Measurements from ENCODE around the gene RCAN1. TPM values are rescaled to one million over a fixed set of nuclear protein-coding genes. Genes with fewer than 3 reads are reported as not detected.
"Not testable (repeated sequence)": the region's sequence is repeated elsewhere in the genome, so short reads cannot be mapped to it uniquely, and the experiment has no call there.

Gene RCAN1
- total RNA-seq, 4 donors from 2014 or later, result 20.5 to 50.3 (median 26.2) TPM

- no peak for DNase-seq
- TF ChIP-seq CTCF (IDR thresholded peaks at IDR 0.05) (no peak), POLR2A (IDR thresholded peaks at IDR 0.05) (no peak)
These were observed 5.5 kb downstream of the RCAN1 start for GRCh38 chr21:34609244-34609932.

GRCh38 chr21:34607376-34607775 lies 7.5 kb downstream of the RCAN1 start:
- DNase-seq, H3K4me3 ChIP-seq, H3K27me3 ChIP-seq: not testable (repeated sequence)

More at GRCh38 chr21:34609244-34609932, 5.5 kb downstream of the RCAN1 start:
- Histone ChIP-seq H3K36me3 (no peaks in the 10 kb centered on the region), H3K9me3 (no peaks in the 10 kb centered on the region), H3K27ac (no peak overlapping the region), H3K4me3 (no peak overlapping the region), H3K27me3 (no peaks in the 10 kb centered on the region), H3K4me1 (peaks cover 0 to 11% (median 4%) of the 10 kb centered on the region in 4 donors)

GRCh38 chr21:34606621-34607020 lies 8.3 kb downstream of the RCAN1 start:
- H3K36me3 ChIP-seq, result no peaks in the 10 kb centered on the region
- DNase-seq, result no peak

More at GRCh38 chr21:34607376-34607775, 7.5 kb downstream of the RCAN1 start:
- H3K27ac ChIP-seq, H3K4me1 ChIP-seq, H3K9me3 ChIP-seq, H3K36me3 ChIP-seq: not testable (repeated sequence)

GRCh38 chr21:34606051-34606450 lies 8.9 kb downstream of the RCAN1 start:
- no peaks in the 10 kb centered on the region for H3K9me3 ChIP-seq
- DNase-seq, result no peak
- peaks cover 0 to 4% (median 0%) of the 10 kb centered on the region in 4 donors for H3K4me1 ChIP-seq
- H3K4me3 ChIP-seq, result no peak overlapping the region
- no peak overlapping the region for H3K27ac ChIP-seq
- H3K36me3 ChIP-seq, result no peaks in the 10 kb centered on the region
- TF ChIP-seq POLR2A (IDR thresholded peaks at IDR 0.05) (no peak), CTCF (IDR thresholded peaks at IDR 0.05) (no peak)
- no peaks in the 10 kb centered on the region for H3K27me3 ChIP-seq

More at GRCh38 chr21:34606621-34607020, 8.3 kb downstream of the RCAN1 start:
- TF ChIP-seq CTCF (IDR thresholded peaks at IDR 0.05) (no peak), POLR2A (IDR thresholded peaks at IDR 0.05) (no peak)
- H3K4me1 ChIP-seq, result peaks cover 0 to 4% (median 0%) of the 10 kb centered on the region in 4 donors
- no peaks in the 10 kb centered on the region for H3K9me3 ChIP-seq
- no peak overlapping the region for H3K27ac ChIP-seq
- H3K4me3 ChIP-seq, result no peak overlapping the region
- H3K27me3 ChIP-seq, result no peaks in the 10 kb centered on the region

GRCh38 chr21:34604956-34605355 lies 10.0 kb downstream of the RCAN1 start:
- not testable (repeated sequence) for H3K27ac ChIP-seq, H3K36me3 ChIP-seq, H3K4me3 ChIP-seq, H3K4me1 ChIP-seq, DNase-seq, H3K9me3 ChIP-seq, H3K27me3 ChIP-seq

GRCh38 chr21:34604556-34604955 lies 10.4 kb downstream of the RCAN1 start:
- TF ChIP-seq POLR2A (IDR thresholded peaks at IDR 0.05), result no peak
- no peak for TF ChIP-seq CTCF (IDR thresholded peaks at IDR 0.05)
- Histone ChIP-seq H3K4me3 (no peak overlapping the region), H3K27me3 (no peaks in the 10 kb centered on the region), H3K27ac (no peak overlapping the region), H3K4me1 (peaks cover 0 to 9% (median 0%) of the 10 kb centered on the region in 4 donors), H3K36me3 (no peaks in the 10 kb centered on the region), H3K9me3 (no peaks in the 10 kb centered on the region)
- no peak for DNase-seq

- DNase-seq, result no peak
- H3K27ac ChIP-seq, result no peak overlapping the region
- TF ChIP-seq POLR2A (IDR thresholded peaks at IDR 0.05), result no peak
- no peak for TF ChIP-seq CTCF (IDR thresholded peaks at IDR 0.05)
- no peaks in the 10 kb centered on the region for H3K27me3 ChIP-seq
- H3K9me3 ChIP-seq, result no peaks in the 10 kb centered on the region
- peaks cover 0 to 11% (median 0%) of the 10 kb centered on the region in 4 donors for H3K4me1 ChIP-seq
- no peak overlapping the region for H3K4me3 ChIP-seq
- H3K36me3 ChIP-seq, result no peaks in the 10 kb centered on the region
These were observed 11.2 kb downstream of the RCAN1 start for GRCh38 chr21:34603710-34604057.
